Panc1 (cell line): ENCODE results near the gene CBX7.
A peak's percentile ranks its signal among the peaks of the same experiment; 100 is the strongest.

Source experiments
- CTCF ChIP-seq: fragments of 450-650 bp; IDR thresholded peaks from 2 replicates; pipeline ENCODE4 v1.5.1; 2017; ENCODE audit warnings: mild to moderate bottlenecking
- POLR2AphosphoS5 ChIP-seq: IDR thresholded peaks from 2 replicates; pipeline ENCODE4 v1.6.1; 2012; ENCODE audit warnings: mild to moderate bottlenecking, low read depth, low read length, moderate library complexity
- REST ChIP-seq, 2 experiments: IDR thresholded peaks; 2 replicates each; pipeline ENCODE4 v1.6.1; 2011 to 2012; ENCODE audit warnings: low read depth in 2 of 2, control low read depth in 1 of 2, low read length in 1 of 2, mild to moderate bottlenecking in 1 of 2, moderate library complexity in 1 of 2; ENCODE audit not compliant: insufficient read depth in 1 of 2
- SIN3A ChIP-seq: IDR thresholded peaks from 2 replicates; pipeline ENCODE4 v1.6.1; 2012; ENCODE audit warnings: low read depth, mild to moderate bottlenecking, low read length, moderate library complexity, borderline replicate concordance; ENCODE audit not compliant: insufficient read depth
- TCF7L2 ChIP-seq: IDR thresholded peaks from 2 replicates; pipeline ENCODE4 v1.6.1; 2011; ENCODE audit warnings: mild to moderate bottlenecking, low read depth, low read length, inconsistent platforms

GRCh38 chr22:39117585-39118191 is 34.8 kb downstream of the CBX7 start:
- TF ChIP-seq CTCF (peak; percentile 63), SIN3A (no peak), REST (IDR thresholded peaks at IDR 0.05; ENCODE audit: insufficient read depth in 1 of 2, low read depth in 2 of 2, low read length in 1 of 2) (no peak), POLR2AphosphoS5 (no peak), TCF7L2 (no peak)
